ENCODE data around the gene TECTA. TPM values are rescaled to one million over a fixed set of nuclear protein-coding genes. Genes with fewer than 3 reads are reported as not detected.

TECTA gene
- total and polyA plus RNA-seq, 2 donors, result 0.62 to 0.85 TPM

DNA sequence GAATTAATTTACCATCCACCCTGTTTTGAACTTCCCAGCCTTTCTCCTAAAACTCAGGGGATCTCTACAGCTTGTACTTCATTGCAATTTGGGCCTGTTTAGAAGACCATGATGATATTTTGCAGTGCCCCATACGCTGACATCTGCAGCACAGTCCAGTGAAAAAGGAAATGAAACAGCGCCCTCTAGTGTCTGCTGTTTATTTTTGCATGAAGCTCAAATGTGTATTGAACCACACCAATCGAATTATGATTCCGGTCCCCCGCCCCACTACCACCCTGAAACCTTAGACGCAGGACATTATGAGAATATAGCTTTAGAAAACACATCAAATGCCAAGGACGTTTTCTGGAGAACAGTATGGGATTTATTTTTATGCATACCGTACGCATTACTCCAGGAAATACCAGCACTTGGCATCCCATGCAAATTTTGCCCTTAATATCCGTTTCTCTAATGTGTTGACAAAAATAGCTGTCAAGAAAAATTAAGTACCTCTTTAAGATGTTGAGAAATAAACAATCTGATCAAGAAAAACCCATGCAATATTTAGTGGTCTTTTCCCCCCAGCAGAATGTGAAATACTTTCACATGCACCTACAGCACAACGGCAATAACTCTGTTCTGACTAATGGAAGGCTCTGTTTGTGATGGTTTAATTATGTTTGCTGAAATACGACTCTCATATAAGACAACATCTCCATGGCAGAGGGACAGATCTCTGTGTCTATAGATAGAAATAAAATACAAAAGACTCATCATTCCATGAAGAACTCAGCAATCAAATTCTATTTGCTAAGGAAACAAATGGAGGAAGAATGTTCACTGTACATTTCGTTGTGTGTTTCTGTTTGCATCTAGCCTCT, 93.9 kb downstream of the TECTA start:
- WGBS, result 13% methylated on average over 13 of the region's 13 CpGs
- Histone ChIP-seq H3K36me3 (ENCODE audit: insufficient read depth) (no peaks in the 10 kb centered on the region), H3K4me1 (ENCODE audit: insufficient read depth) (no peaks in the 10 kb centered on the region), H3K4me3 (ENCODE audit: low read depth, low read length) (no peak overlapping the region), H3K27ac (ENCODE audit: low read depth) (no peak overlapping the region)
- DNase-seq (ENCODE audit: extremely low spot score), result peak; percentile 67

DNA sequence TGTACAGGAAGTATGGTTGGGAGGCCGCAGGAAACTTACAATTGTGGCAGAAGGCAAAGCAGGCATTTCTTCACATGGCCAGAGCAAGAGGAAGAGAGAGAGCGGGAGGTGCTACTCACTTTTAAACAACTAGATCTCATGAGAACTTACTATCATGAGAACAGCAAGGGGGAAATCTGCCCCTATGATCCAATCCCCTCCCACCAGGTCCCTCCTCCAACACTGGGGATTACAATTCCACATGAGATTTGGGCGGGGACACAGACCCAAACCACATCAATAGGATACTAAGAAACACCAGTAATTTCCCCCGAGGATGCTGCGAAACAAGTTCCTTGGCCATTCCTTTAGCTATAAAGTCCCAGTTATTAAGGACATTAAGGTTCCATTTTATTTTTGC, 97.4 kb downstream of the TECTA start:
- Histone ChIP-seq H3K4me1 (ENCODE audit: insufficient read depth) (no peaks in the 10 kb centered on the region), H3K36me3 (ENCODE audit: insufficient read depth) (no peaks in the 10 kb centered on the region), H3K4me3 (ENCODE audit: low read depth, low read length) (no peak overlapping the region), H3K27ac (ENCODE audit: low read depth) (no peak overlapping the region)
- 75% methylated on average over 5 of the region's 5 CpGs for WGBS
- no peak for DNase-seq (ENCODE audit: extremely low spot score)

DNA sequence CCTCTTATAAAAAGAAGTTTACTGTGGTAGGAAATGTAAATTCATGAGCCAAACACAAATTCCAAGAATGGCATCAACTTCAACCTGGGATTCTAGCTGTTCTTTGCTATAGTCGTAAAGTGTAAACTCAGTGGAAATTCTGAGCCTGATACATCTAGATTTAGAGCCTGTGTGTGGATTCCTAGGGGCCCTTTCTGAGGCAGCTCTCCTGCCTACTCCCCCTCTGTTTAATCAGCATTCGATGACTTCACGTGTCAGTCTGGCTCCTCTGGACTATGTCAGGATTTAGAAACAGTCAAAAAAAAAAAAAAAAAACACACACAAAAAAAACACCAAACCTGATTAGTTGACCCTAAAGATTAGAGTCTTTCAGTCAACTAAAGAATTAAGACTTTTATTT, 98.5 kb downstream of the TECTA start:
- H3K4me3 ChIP-seq (ENCODE audit: low read depth, low read length), result no peak overlapping the region
- no peaks in the 10 kb centered on the region for H3K4me1 ChIP-seq (ENCODE audit: insufficient read depth)
- no peak overlapping the region for H3K27ac ChIP-seq (ENCODE audit: low read depth)
- DNase-seq (ENCODE audit: extremely low spot score), result peak; percentile 18
- WGBS, result 33% methylated on average over 3 of the region's 3 CpGs
- no peaks in the 10 kb centered on the region for H3K36me3 ChIP-seq (ENCODE audit: insufficient read depth)

DNA sequence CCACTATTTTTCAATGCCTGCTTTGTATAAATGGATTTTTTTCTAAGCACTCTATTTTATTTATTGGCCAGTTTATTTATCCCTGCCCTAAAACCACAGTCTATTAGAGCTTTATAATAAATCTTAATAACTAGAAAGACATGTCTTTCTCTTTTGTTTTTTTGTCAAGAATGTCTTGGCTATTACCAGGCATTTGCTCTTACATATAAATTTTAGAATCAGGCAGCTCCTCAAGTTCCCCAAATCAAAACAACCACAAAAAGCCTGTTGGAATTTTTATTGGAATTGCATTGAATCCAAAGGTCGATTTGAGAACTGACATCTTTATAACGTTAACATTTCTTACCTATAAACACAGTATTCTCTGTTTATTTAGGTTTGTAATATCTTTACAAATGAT, 105.8 kb downstream of the TECTA start:
- Histone ChIP-seq H3K4me1 (ENCODE audit: insufficient read depth) (no peaks in the 10 kb centered on the region), H3K36me3 (ENCODE audit: insufficient read depth) (no peaks in the 10 kb centered on the region), H3K27ac (ENCODE audit: low read depth) (no peak overlapping the region), H3K4me3 (ENCODE audit: low read depth, low read length) (no peak overlapping the region)
- DNase-seq (ENCODE audit: extremely low spot score), result no peak
- 10% methylated on average over 2 of the region's 2 CpGs for WGBS

DNA sequence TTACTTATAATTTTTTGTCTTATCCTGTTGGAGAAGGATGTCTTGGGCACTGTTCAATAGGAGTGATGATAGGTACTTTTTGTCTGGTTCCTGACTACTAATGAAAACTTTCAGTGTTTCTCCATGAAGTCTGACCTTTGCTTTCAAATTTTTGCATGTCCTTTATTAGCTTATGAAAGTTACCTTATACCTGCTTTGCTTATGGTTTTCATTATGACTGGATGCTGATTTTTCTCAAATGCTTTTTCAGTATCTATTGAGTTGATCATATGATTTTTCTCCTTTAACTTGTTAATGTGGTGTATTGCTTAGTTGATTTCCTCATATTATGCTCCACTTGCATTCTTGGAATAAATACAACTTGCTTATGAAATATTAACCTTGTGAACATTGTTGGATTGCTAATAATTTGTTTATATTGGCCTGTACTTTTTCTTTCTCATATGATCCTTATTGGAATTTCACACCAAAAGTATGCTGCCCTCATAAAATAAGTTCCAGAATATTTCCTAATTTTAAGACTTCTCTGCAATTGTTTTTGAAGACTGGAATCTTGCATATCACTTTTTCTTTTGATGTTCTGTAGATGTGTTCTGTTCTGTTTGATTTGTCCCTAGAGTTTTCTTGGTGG, 106.6 kb downstream of the TECTA start:
- no peaks in the 10 kb centered on the region for H3K36me3 ChIP-seq (ENCODE audit: insufficient read depth)
- H3K4me3 ChIP-seq (ENCODE audit: low read depth, low read length), result no peak overlapping the region
- no peak overlapping the region for H3K27ac ChIP-seq (ENCODE audit: low read depth)
- DNase-seq (ENCODE audit: extremely low spot score), result no peak
- H3K4me1 ChIP-seq (ENCODE audit: insufficient read depth), result no peaks in the 10 kb centered on the region

DNA sequence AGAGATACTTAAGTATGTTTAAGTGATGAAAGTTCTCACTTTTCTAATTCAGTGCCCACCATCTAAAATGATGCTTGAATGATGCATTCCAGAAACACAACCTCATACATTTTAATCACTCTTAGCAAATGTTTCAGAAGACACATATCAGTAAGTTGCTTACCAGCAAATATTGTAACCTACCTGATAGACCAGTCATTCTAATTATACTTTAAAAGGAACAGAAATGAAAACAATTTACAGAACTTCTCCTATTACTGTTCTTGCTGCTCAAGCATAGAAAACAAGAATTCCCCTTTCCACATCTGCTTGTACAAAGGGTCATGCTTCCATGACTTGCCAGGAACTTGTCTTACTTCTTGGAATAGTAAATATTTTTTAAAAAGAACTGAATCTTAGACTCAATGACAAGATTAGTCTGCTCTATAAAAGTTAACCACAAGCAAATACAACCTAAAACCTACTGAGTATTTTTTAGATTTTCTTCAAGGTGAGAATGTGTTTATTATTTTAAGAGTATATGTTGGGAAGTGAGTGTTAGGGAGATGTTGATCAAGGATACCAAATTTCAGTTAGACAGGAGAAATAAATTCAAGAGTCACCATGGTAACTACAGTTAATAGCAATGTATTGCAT, 109.5 kb downstream of the TECTA start:
- Histone ChIP-seq H3K36me3 (ENCODE audit: insufficient read depth) (no peaks in the 10 kb centered on the region), H3K4me3 (ENCODE audit: low read depth, low read length) (no peak overlapping the region), H3K27ac (ENCODE audit: low read depth) (no peak overlapping the region), H3K4me1 (ENCODE audit: insufficient read depth) (no peaks in the 10 kb centered on the region)
- DNase-seq (ENCODE audit: extremely low spot score), result no peak

DNA sequence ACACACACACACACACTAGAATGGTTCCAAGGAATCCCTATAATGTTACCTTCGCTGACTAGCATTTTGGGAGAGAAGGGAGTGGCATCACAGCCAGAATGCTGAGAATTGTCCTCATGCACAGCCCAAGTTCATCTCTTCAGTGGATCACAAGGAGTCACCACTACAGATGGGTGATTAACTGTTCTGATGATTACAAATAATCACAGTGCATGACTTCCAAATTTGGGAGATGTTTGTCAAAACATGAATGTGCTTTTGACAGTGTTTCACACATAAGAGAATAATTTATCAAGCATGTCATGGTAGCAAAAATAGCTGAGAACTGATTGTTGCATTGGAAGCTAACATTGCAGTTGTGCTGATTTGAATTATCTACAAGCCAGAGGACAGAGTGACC, 110.6 kb downstream of the TECTA start:
- no peak for DNase-seq (ENCODE audit: extremely low spot score)
- WGBS, result 94% methylated on average over 1 of the region's 1 CpG
- H3K4me3 ChIP-seq (ENCODE audit: low read depth, low read length), result no peak overlapping the region
- no peaks in the 10 kb centered on the region for H3K36me3 ChIP-seq (ENCODE audit: insufficient read depth)
- no peak overlapping the region for H3K27ac ChIP-seq (ENCODE audit: low read depth)
- H3K4me1 ChIP-seq (ENCODE audit: insufficient read depth), result no peaks in the 10 kb centered on the region

DNA sequence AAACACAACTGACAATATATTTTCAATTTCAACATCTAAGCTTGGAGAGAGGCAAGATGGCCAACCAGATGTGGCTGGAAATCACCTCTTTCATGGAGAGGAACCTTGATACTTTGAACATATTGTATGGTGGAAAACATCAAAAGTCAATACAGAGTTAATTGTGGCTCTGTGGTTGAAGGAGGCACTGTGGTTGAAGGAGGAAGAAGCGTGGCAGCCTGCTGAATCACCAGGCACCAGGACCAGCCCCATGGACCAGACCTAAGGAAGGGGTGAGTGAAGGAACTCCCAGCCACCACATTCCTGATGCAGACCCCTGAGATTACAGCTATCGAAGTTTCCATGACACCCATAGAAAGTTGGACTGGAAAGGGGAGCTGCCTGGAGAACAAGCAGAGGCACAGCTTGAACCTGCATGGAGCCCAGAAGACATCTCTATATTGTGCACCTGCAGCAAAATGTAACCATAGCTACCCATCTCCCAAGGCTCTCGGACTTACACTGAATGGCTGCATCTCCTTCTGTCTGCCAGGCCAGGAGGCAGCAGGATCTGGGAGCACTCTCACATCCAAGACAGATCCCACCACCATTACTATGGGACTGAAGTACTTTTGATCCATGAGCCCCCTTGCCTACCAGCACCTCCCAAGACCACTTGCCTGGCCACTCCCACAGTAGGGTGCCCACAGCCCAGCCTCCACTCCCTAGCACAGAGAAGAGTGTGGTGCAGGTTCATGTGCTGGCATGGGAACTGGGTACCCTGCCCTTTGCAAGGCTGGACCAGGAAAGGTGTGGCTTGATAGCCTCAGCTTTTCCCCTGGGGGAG, 111.7 kb downstream of the TECTA start:
- WGBS, result 78% methylated on average over 3 of the region's 3 CpGs
- DNase-seq (ENCODE audit: extremely low spot score), result no peak
- Histone ChIP-seq H3K4me1 (ENCODE audit: insufficient read depth) (no peaks in the 10 kb centered on the region), H3K27ac (ENCODE audit: low read depth) (no peak overlapping the region), H3K36me3 (ENCODE audit: insufficient read depth) (no peaks in the 10 kb centered on the region), H3K4me3 (ENCODE audit: low read depth, low read length) (no peak overlapping the region)

DNA sequence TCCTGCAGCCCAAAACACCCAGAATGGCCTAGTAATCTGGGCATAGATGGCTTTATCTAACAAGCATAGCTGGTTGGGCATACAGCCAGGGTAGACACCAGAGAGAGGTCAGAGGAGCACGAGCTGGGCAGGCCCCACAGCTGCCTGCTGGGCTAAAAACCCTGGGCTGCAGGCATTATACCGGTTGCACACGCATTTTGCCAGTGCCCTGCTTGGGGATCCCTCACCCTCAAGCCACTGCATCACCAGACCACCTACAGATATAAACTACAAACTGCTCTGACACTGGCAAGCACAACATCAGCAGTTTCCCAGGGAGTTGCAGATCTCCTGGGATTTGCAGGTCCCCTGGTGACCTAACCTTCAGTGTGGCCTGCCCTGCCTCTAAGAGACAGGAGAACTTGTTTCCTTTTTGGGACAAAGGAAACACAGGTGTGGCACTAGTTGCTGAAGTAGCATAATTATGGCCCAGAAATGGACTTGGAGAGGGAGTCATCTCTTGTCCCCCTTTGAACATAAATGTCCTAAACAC, 112.4 kb downstream of the TECTA start:
- Histone ChIP-seq H3K4me3 (ENCODE audit: low read depth, low read length) (no peak overlapping the region), H3K27ac (ENCODE audit: low read depth) (no peak overlapping the region), H3K4me1 (ENCODE audit: insufficient read depth) (no peaks in the 10 kb centered on the region), H3K36me3 (ENCODE audit: insufficient read depth) (no peaks in the 10 kb centered on the region)
- WGBS, result 69% methylated on average over 3 of the region's 3 CpGs
- DNase-seq (ENCODE audit: extremely low spot score), result no peak

DNA sequence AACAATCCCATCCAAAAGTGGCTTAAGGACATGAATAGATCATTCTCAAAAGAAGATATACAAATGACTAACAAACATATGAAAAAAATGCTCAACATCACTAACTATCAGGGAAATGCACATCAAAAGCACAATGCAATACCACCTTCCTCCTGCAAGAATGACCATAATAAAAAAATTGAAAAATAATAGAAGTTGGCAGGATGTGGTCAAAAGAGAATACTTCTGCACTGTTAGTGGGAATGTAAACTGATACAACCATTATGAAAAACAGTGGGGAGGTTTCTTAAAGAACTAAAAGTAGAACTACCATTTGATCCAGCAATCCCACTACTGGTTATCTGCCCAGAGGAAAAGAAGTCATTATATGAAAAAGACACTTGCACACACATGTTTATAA, 113.8 kb downstream of the TECTA start:
- DNase-seq (ENCODE audit: extremely low spot score), result no peak
- Histone ChIP-seq H3K27ac (ENCODE audit: low read depth) (no peak overlapping the region), H3K4me1 (ENCODE audit: insufficient read depth) (no peaks in the 10 kb centered on the region), H3K36me3 (ENCODE audit: insufficient read depth) (no peaks in the 10 kb centered on the region), H3K4me3 (ENCODE audit: low read depth, low read length) (no peak overlapping the region)

DNA sequence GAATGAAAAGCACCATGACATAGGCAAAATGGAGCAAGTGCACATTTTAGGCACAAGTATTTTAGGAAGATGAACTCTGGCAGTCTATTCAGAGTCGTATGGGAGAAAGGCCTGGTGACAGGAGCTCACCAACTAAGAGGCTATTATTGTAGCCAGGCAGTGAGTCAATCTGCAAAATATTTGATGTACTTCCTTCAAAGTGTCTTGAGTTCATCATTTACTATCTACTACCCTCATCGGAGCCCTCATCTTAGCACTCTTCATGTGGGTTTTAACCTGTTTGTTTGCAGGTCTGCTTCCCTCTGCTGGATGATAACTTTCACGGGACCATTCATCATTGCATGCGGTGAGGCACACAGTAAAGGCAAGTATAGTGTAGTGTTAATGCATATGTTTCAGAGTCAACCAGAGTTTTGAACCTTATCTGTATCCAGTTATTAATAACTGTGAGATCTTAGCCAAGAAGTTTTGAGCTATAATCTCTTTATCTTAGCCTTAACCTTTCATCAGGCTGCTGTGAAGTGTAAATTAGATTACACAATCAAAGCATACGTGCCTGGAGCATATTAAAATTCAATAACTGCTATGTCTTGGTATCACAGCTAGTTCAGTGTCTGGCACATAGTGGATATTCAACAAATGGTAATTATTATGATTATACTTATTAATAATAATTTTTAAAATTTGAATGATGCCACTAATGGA, 120.6 kb downstream of the TECTA start:
- no peak for DNase-seq (ENCODE audit: extremely low spot score)
- Histone ChIP-seq H3K27ac (ENCODE audit: low read depth) (no peak overlapping the region), H3K4me3 (ENCODE audit: low read depth, low read length) (no peak overlapping the region), H3K4me1 (ENCODE audit: insufficient read depth) (no peaks in the 10 kb centered on the region), H3K36me3 (ENCODE audit: insufficient read depth) (no peaks in the 10 kb centered on the region)
- WGBS, result 61% methylated on average over 5 of the region's 5 CpGs

DNA sequence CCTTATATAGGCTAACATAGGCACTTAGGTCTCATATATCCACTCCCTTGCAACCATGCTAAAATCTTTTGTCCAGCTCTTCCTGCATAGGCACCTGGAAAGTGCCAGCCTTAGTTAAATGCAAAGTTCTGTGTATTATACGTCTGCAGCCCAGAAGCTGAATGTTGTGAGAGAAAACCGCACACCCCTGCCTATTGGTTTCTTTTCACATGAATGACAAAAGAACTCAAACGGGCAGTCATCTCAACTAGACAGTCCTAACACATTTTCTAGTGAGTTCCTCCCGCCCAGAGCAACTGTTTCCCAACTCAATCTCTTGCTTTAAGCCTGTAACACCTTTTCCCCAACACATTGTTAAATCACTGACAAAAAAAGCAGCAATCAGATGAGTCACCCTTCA, 122.1 kb downstream of the TECTA start:
- Histone ChIP-seq H3K4me1 (ENCODE audit: insufficient read depth) (no peaks in the 10 kb centered on the region), H3K27ac (ENCODE audit: low read depth) (no peak overlapping the region), H3K36me3 (ENCODE audit: insufficient read depth) (no peaks in the 10 kb centered on the region), H3K4me3 (ENCODE audit: low read depth, low read length) (no peak overlapping the region)
- no peak for DNase-seq (ENCODE audit: extremely low spot score)
- WGBS, result 72% methylated on average over 4 of the region's 4 CpGs

DNA sequence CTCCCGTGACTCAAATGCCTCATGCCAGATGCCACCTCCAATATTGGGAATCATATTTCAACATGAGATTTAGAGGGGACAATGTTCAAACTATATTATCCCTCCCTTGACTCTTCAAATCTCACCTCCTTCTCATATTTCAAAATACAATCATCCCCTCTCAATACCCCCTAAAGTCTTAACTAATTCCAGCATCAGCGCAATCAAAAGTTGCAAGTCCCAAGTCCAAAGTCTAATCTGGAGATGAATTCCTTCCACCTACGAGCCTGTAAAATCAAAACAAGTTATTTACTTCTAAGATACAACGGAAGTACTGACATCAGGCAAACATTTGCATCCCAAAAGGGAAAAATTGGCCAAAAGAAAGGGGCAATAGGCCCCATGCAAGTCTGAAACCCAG, 124.3 kb downstream of the TECTA start:
- no peak for DNase-seq (ENCODE audit: extremely low spot score)
- Histone ChIP-seq H3K4me1 (ENCODE audit: insufficient read depth) (no peaks in the 10 kb centered on the region), H3K4me3 (ENCODE audit: low read depth, low read length) (no peak overlapping the region), H3K36me3 (ENCODE audit: insufficient read depth) (no peaks in the 10 kb centered on the region), H3K27ac (ENCODE audit: low read depth) (no peak overlapping the region)
- 65% methylated on average over 4 of the region's 4 CpGs for WGBS

Data from urinary bladder (tissue), 4 donors.